H7 (cell line): Measurements from ENCODE around the gene GAD1. TPM values are rescaled to one million over a fixed set of nuclear protein-coding genes. Genes with fewer than 3 reads are reported as not detected.
A peak's percentile ranks its signal among the peaks of the same experiment; 100 is the strongest.

Experiments
- DNase-seq: peaks from one replicate; pipeline ENCODE4 v3.0.0; 2012
- H3K27me3 ChIP-seq: 2 replicates; pipeline ENCODE4 v1.6.0; 2011; ENCODE audit warnings: mild to moderate bottlenecking, low read length; ENCODE audit not compliant: control insufficient read depth, insufficient read depth
- H3K36me3 ChIP-seq: replicated peaks from 2 replicates; pipeline ENCODE4 v1.5.1; 2011; ENCODE audit warnings: low read length; ENCODE audit not compliant: control insufficient read depth, insufficient read depth
- H3K4me3 ChIP-seq: 2 replicates; pipeline ENCODE4 v1.5.1; 2011; ENCODE audit warnings: low read depth, mild to moderate bottlenecking, control low read depth, low read length, moderate library complexity; ENCODE audit not compliant: insufficient read depth
- total RNA-seq: library from RNA; depleted of rRNA; stranded (reverse); fragments of >200 nt; shearing (Covaris generic); gene quantifications from 2 replicates; pipeline ENCODE4 v1.2.3, GENCODE V29; 2014

The GAD1 gene
- total RNA-seq, 1 experiment from 2014 or later = 19.3 TPM

GRCh38 chr2:170846314-170846713 lies 29.6 kb downstream of the GAD1 start:
- Histone ChIP-seq H3K36me3 (no peaks in the 10 kb centered on the region), H3K27me3 (no peaks in the 10 kb centered on the region), H3K4me3 (no peak overlapping the region)
- no peak for DNase-seq

GRCh38 chr2:170847716-170848115 lies 31.0 kb downstream of the GAD1 start:
- Histone ChIP-seq H3K4me3 (no peak overlapping the region), H3K27me3 (no peaks in the 10 kb centered on the region), H3K36me3 (no peaks in the 10 kb centered on the region)
- DNase-seq = no peak

- no peak overlapping the region for H3K4me3 ChIP-seq
- DNase-seq = no peak
- H3K27me3 ChIP-seq = no peaks in the 10 kb centered on the region
- H3K36me3 ChIP-seq = no peaks in the 10 kb centered on the region
These were observed 31.9 kb downstream of the GAD1 start for GRCh38 chr2:170848587-170848986.

GRCh38 chr2:170850251-170850650 lies 33.6 kb downstream of the GAD1 start:
- no peak for DNase-seq
- Histone ChIP-seq H3K27me3 (no peaks in the 10 kb centered on the region), H3K36me3 (no peaks in the 10 kb centered on the region), H3K4me3 (no peak overlapping the region)

- no peak overlapping the region for H3K4me3 ChIP-seq
- DNase-seq = no peak
These were observed 34.9 kb downstream of the GAD1 start for GRCh38 chr2:170851635-170852034.

GRCh38 chr2:170856066-170856465 lies 39.4 kb downstream of the GAD1 start:
- Histone ChIP-seq H3K27me3 (no peaks in the 10 kb centered on the region), H3K36me3 (no peaks in the 10 kb centered on the region), H3K4me3 (no peak overlapping the region)
- DNase-seq = no peak

More at GRCh38 chr2:170851635-170852034, 34.9 kb downstream of the GAD1 start:
- H3K36me3 ChIP-seq = no peaks in the 10 kb centered on the region
- H3K27me3 ChIP-seq = no peaks in the 10 kb centered on the region

GRCh38 chr2:170862286-170862902 lies 45.7 kb downstream of the GAD1 start:
- no peaks in the 10 kb centered on the region for H3K27me3 ChIP-seq
- no peak for DNase-seq
- H3K36me3 ChIP-seq = no peaks in the 10 kb centered on the region
- no peak overlapping the region for H3K4me3 ChIP-seq

GRCh38 chr2:170863087-170863486 lies 46.4 kb downstream of the GAD1 start:
- Histone ChIP-seq H3K4me3 (no peak overlapping the region), H3K27me3 (no peaks in the 10 kb centered on the region), H3K36me3 (no peaks in the 10 kb centered on the region)
- no peak for DNase-seq

- H3K4me3 ChIP-seq = no peak overlapping the region
- no peaks in the 10 kb centered on the region for H3K27me3 ChIP-seq
- no peak for DNase-seq
- no peaks in the 10 kb centered on the region for H3K36me3 ChIP-seq
These were observed 52.3 kb downstream of the GAD1 start for GRCh38 chr2:170869036-170869435.

GRCh38 chr2:170869461-170869860 lies 52.8 kb downstream of the GAD1 start:
- H3K36me3 ChIP-seq = no peaks in the 10 kb centered on the region
- no peaks in the 10 kb centered on the region for H3K27me3 ChIP-seq
- no peak for DNase-seq
- H3K4me3 ChIP-seq = no peak overlapping the region

GRCh38 chr2:170873035-170873692 lies 56.5 kb downstream of the GAD1 start:
- peak; percentile 87 for DNase-seq
- Histone ChIP-seq H3K4me3 (no peak overlapping the region), H3K36me3 (no peaks in the 10 kb centered on the region), H3K27me3 (no peaks in the 10 kb centered on the region)

- H3K36me3 ChIP-seq = no peaks in the 10 kb centered on the region
- H3K27me3 ChIP-seq = no peaks in the 10 kb centered on the region
- no peak overlapping the region for H3K4me3 ChIP-seq
- no peak for DNase-seq
These were observed 61.4 kb downstream of the GAD1 start for GRCh38 chr2:170878066-170878465.

GRCh38 chr2:170878505-170878904 lies 61.8 kb downstream of the GAD1 start:
- H3K27me3 ChIP-seq = no peaks in the 10 kb centered on the region
- H3K36me3 ChIP-seq = no peaks in the 10 kb centered on the region
- H3K4me3 ChIP-seq = no peak overlapping the region
- DNase-seq = no peak

- no peak overlapping the region for H3K4me3 ChIP-seq
- H3K36me3 ChIP-seq = no peaks in the 10 kb centered on the region
- no peak for DNase-seq
- no peaks in the 10 kb centered on the region for H3K27me3 ChIP-seq
These were observed 65.2 kb downstream of the GAD1 start for GRCh38 chr2:170881840-170882239.

- Histone ChIP-seq H3K27me3 (no peaks in the 10 kb centered on the region), H3K4me3 (no peak overlapping the region), H3K36me3 (no peaks in the 10 kb centered on the region)
- no peak for DNase-seq
These were observed 66.1 kb downstream of the GAD1 start for GRCh38 chr2:170882758-170883157.
